HL-60/S4 (cell line): ENCODE results near the gene SCAF1.

Experiments
- in situ Hi-C: fragments of 300-500 bp; cut with MboI; formaldehyde crosslinking; loops from 2 replicates; pipeline ENCODE4 v1.14.3; 2022; ENCODE audit warnings: low sequenced_read_pairs

The SCAF1 gene

GRCh38 chr19:49645592-49645991 is 3.6 kb downstream of the SCAF1 start:
- in situ Hi-C loops = no loop called here

GRCh38 chr19:49645995-49646394 is 4.0 kb downstream of the SCAF1 start:
- in situ Hi-C loops = no loop called here

GRCh38 chr19:49646586-49646985 is 4.6 kb downstream of the SCAF1 start:
- in situ Hi-C loops = no loop called here

- in situ Hi-C loops = no loop called here
Measured at GRCh38 chr19:49651029-49651819, 9.2 kb downstream of the SCAF1 start.

GRCh38 chr19:49651820-49652550 is 10.0 kb downstream of the SCAF1 start:
- in situ Hi-C loops = no loop called here

- in situ Hi-C loops = no loop called here
Measured at GRCh38 chr19:49652551-49653465, 10.8 kb downstream of the SCAF1 start.

GRCh38 chr19:49653466-49653806 is 11.4 kb downstream of the SCAF1 start:
- in situ Hi-C loops = no loop called here

- in situ Hi-C loops = no loop called here
Measured at GRCh38 chr19:49654581-49654980, 12.6 kb downstream of the SCAF1 start.

GRCh38 chr19:49655570-49656455 is 13.8 kb downstream of the SCAF1 start:
- in situ Hi-C loops = no loop called here

GRCh38 chr19:49656456-49657109 is 14.6 kb downstream of the SCAF1 start:
- in situ Hi-C loops = no loop called here

- in situ Hi-C loops = no loop called here
Measured at GRCh38 chr19:49657493-49658138, 15.6 kb downstream of the SCAF1 start.

GRCh38 chr19:49658139-49658517 is 16.1 kb downstream of the SCAF1 start:
- in situ Hi-C loops = no loop called here

GRCh38 chr19:49658566-49659442 is 16.8 kb downstream of the SCAF1 start:
- in situ Hi-C loops = no loop called here

GRCh38 chr19:49660338-49660961 is 18.4 kb downstream of the SCAF1 start:
- in situ Hi-C loops = no loop called here

GRCh38 chr19:49662011-49662410 is 20.0 kb downstream of the SCAF1 start:
- in situ Hi-C loops = no loop called here

GRCh38 chr19:49663224-49663623 is 21.2 kb downstream of the SCAF1 start:
- in situ Hi-C loops = no loop called here

GRCh38 chr19:49664171-49665035 is 22.4 kb downstream of the SCAF1 start:
- in situ Hi-C loops = no loop called here
